Lung (tissue), 12 donors: ENCODE data around the gene PXK. TPM values are rescaled to one million over a fixed set of nuclear protein-coding genes. Genes with fewer than 3 reads are reported as not detected.
A peak's percentile ranks its signal among the peaks of the same experiment; 100 is the strongest.

Source experiments
- ATAC-seq: fragments of 200-7000 bp; cut with Tn5 transposase; one replicate; pipeline ENCODE4 v1.9.1; 2020; ENCODE audit warnings: moderate number of reproducible peaks; ENCODE audit not compliant: insufficient read depth, low FRiP score
- DNase-seq, 3 donors: peaks; one replicate each; pipeline ENCODE4 v3.0.0-alpha.2; 2013 to 2017
- H3K27ac ChIP-seq, 2 donors: one replicate each; pipeline ENCODE4 v1.5.1; 2013; ENCODE audit warnings: mild to moderate bottlenecking in 2 of 2, moderate library complexity in 2 of 2, control low read depth in 1 of 2, inconsistent platforms in 1 of 2, low read depth in 1 of 2, low read length in 1 of 2
- H3K27me3 ChIP-seq, 3 donors: one replicate each; pipeline ENCODE4 v1.5.1; 2013; ENCODE audit warnings: low read length in 2 of 3; ENCODE audit not compliant: control insufficient read depth in 3 of 3, insufficient read depth in 3 of 3
- H3K36me3 ChIP-seq, 4 donors: one replicate each; pipeline ENCODE4 v1.5.1; 2013; ENCODE audit warnings: low read length in 4 of 4, mild to moderate bottlenecking in 1 of 4, moderate library complexity in 1 of 4; ENCODE audit not compliant: control insufficient read depth in 4 of 4, insufficient read depth in 4 of 4
- H3K4me1 ChIP-seq, 5 donors: one replicate each; pipeline ENCODE4 v1.5.1; 2013; ENCODE audit warnings: low read length in 5 of 5, mild to moderate bottlenecking in 2 of 5, moderate library complexity in 1 of 5; ENCODE audit not compliant: control insufficient read depth in 5 of 5, insufficient read depth in 5 of 5
- H3K4me3 ChIP-seq: one replicate; pipeline ENCODE4 v1.5.1; 2013; ENCODE audit warnings: mild to moderate bottlenecking, control low read depth, moderate library complexity
- H3K9ac ChIP-seq, 2 donors: one replicate each; pipeline ENCODE4 v1.5.1; 2013; ENCODE audit warnings: low read length in 2 of 2, control low read depth in 1 of 2; ENCODE audit not compliant: insufficient read depth in 1 of 2
- H3K9me3 ChIP-seq, 4 donors: one replicate each; pipeline ENCODE4 v1.5.1; 2013; ENCODE audit warnings: low read length in 3 of 4, mild to moderate bottlenecking in 1 of 4, moderate library complexity in 1 of 4; ENCODE audit not compliant: control insufficient read depth in 4 of 4, insufficient read depth in 3 of 4
- WGBS, 2 donors: extraction: QIAGEN DNeasy Blood & Tissue Kit; methylation state at CpG; one replicate each; pipeline ENCODE4 v1.1.7; 2013; 5-methylcytosine and 5-hydroxymethylcytosine counted together
- polyA plus RNA-seq, 2 donors: library from polyadenylated mRNA; stranded (reverse); fragments of 200-250 nt; gene quantifications; one replicate each; pipeline ENCODE4 v1.2.1, GENCODE V29; 2013
- total RNA-seq, 2 donors: library from RNA; depleted of rRNA in 1 of 2; stranded (reverse); fragments of >200 nt in 1 of 2; gene quantifications; one replicate each; pipeline ENCODE4 v1.2.1, GENCODE V29; 2014 to 2021
- TF ChIP-seq, protein P1 (sequence below): IDR thresholded peaks from 2 replicates; pipeline ENCODE4 v1.5.1; 2012; ENCODE audit warnings: mild to moderate bottlenecking; ENCODE audit errors: control extremely low read depth, extremely low read depth
- donor health status: control.
- donor health status: control.
- donor health status: Bipolar disorder and iron deficiency.
- donor health status: healthy.
- donor health status: DM: yes; HTN: yes; CAD: no.

PXK gene
- total and polyA plus RNA-seq, 4 donors = 6.0 to 41.7 (median 22.1) TPM

DNA sequence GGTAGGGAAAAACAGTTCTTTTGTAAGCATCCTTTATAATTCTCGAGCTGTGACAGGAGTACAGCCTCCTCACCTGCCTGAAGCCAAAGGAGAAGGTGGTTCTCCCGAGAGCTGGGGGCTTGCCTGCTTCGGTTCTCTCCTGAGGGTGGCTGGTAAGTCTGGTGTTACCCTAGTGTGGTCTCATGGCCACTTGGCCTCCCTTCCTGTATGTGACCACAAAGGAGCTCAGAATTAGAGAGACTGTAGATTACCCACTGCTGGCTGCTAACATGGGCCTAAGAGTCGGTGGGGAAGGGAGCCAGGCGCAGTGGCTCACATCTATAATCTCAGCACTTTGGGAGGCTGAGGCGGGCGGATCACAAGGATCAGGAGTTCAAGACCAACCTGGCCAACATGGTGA lies 88.3 kb downstream of the PXK start:
- H3K9ac ChIP-seq = no peak overlapping the region
- TF ChIP-seq, protein P1, sequence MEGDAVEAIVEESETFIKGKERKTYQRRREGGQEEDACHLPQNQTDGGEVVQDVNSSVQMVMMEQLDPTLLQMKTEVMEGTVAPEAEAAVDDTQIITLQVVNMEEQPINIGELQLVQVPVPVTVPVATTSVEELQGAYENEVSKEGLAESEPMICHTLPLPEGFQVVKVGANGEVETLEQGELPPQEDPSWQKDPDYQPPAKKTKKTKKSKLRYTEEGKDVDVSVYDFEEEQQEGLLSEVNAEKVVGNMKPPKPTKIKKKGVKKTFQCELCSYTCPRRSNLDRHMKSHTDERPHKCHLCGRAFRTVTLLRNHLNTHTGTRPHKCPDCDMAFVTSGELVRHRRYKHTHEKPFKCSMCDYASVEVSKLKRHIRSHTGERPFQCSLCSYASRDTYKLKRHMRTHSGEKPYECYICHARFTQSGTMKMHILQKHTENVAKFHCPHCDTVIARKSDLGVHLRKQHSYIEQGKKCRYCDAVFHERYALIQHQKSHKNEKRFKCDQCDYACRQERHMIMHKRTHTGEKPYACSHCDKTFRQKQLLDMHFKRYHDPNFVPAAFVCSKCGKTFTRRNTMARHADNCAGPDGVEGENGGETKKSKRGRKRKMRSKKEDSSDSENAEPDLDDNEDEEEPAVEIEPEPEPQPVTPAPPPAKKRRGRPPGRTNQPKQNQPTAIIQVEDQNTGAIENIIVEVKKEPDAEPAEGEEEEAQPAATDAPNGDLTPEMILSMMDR = no peak
- peaks cover 6 to 32% (median 14%) of the 10 kb centered on the region in 4 donors for H3K36me3 ChIP-seq
- H3K4me1 ChIP-seq = peaks cover 0 to 11% (median 0%) of the 10 kb centered on the region in 5 donors
- H3K27ac ChIP-seq = no peak overlapping the region
- H3K27me3 ChIP-seq = no peaks in the 10 kb centered on the region
- H3K4me3 ChIP-seq = no peak overlapping the region
- ATAC-seq = no peak
- 82 to 83% methylated on average over 7 of the region's 7 CpGs for WGBS, 2 donors
- DNase-seq = no peak
- no peaks in the 10 kb centered on the region for H3K9me3 ChIP-seq

DNA sequence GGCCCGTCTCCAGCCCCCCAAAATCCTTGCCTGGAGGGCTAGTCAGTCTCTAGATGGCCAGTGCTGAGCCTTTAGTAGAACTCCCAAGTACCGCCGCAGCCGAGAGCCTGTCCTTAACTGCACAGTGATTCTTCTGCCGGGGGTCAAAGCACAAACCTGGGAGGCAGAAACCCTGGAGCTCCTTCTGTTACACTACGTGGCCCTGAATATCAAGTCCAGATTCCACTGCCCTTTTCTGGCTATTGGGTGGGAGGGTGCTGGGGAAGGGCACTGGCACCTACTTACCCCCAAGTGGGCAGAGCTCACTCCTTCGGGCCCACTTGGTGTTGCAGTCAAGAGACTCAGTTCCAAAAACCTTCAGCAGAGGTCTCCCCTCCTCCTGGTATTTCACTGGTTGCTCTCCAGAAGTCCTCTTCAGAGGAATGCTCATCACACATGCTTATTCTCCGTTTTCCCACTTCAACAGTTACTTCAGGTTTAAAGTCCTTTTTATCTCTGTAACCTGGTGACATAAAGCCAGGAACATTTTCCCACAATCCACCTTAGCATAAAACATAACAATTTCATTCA lies 90.1 kb downstream of the PXK start:
- H3K36me3 ChIP-seq = peaks cover 13 to 28% (median 22%) of the 10 kb centered on the region in 4 donors
- peak; percentile 58 for ATAC-seq

DNA sequence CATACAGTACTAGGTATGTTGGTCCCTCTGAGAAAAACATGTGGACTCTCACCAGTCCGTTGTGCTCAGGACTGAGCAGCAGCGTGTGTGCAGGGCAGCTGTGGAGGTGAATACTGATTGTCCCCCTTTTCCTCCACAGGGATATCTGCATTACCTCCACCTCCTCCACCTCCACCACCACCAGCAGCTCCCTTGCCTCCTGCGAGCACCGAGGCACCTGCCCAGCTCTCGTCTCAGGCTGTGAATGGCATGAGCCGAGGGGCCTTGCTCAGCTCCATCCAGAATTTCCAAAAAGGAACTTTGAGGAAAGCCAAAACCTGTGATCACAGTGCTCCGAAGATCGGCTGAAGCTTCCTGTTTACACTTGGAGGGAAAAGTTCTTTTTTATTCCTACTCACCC lies 91.9 kb downstream of the PXK start:
- WGBS, 2 donors = 65 to 70% methylated on average over 8 of the region's 8 CpGs

More for the DNA sequence above, 90.1 kb downstream of the PXK start:
- peaks cover 0 to 11% (median 0%) of the 10 kb centered on the region in 5 donors for H3K4me1 ChIP-seq
- no peak overlapping the region for H3K4me3 ChIP-seq
- WGBS, 2 donors = 73 to 78% methylated on average over 8 of the region's 8 CpGs
- H3K9me3 ChIP-seq = peaks cover 0 to 3% (median 0%) of the 10 kb centered on the region in 4 donors
- TF ChIP-seq, protein P1 = no peak
- H3K27ac ChIP-seq = no peak overlapping the region
- H3K9ac ChIP-seq = no peak overlapping the region
- DNase-seq = peak; percentile 34 to 78 (median 59)
- no peaks in the 10 kb centered on the region for H3K27me3 ChIP-seq

More for the DNA sequence above, 91.9 kb downstream of the PXK start:
- no peak overlapping the region for H3K9ac ChIP-seq
- peak overlapping the region in 1 of 2 donors; percentile 26 for H3K27ac ChIP-seq
- TF ChIP-seq, protein P1 = no peak
- H3K36me3 ChIP-seq = peaks cover 17 to 46% (median 34%) of the 10 kb centered on the region in 4 donors
- H3K27me3 ChIP-seq = no peaks in the 10 kb centered on the region
- H3K9me3 ChIP-seq = peaks cover 0 to 3% (median 0%) of the 10 kb centered on the region in 4 donors
- peaks cover 0 to 11% (median 0%) of the 10 kb centered on the region in 5 donors for H3K4me1 ChIP-seq
- DNase-seq = no peak
- H3K4me3 ChIP-seq = no peak overlapping the region
- no peak for ATAC-seq
